Placental epithelial cell (primary cell): ENCODE results near the gene CCDC122. TPM values are rescaled to one million over a fixed set of nuclear protein-coding genes. Genes with fewer than 3 reads are reported as not detected.

Experiments
- small RNA-seq: library from RNA; depleted of rRNA; stranded (forward); fragments of <200 nt; gene quantifications from one replicate; pipeline ENCODE3, GENCODE V24; 2012
- total RNA-seq: library from RNA; depleted of rRNA; stranded (reverse); fragments of >200 nt; gene quantifications from 2 replicates; pipeline ENCODE4 v1.2.3, GENCODE V29; 2012

Gene CCDC122
- total RNA-seq, result 6.4 and 11.4 TPM in 2 replicates

GRCh38 chr13:43878892-43879754 lies at the start of gene CCDC122:
Gene CCDC122 (minus strand): TSS chr13:43879740. CDS start chr13:43869376, 10,364 bp downstream.

GRCh38 chr13:43879755-43880181 lies 228 bp upstream of the CCDC122 start, which contains the start of gene LACC1:
Gene LACC1 (plus strand): TSS chr13:43879904. CDS start chr13:43880986, 1,082 bp downstream.

GRCh38 chr13:43786766-43787517 lies 92.6 kb downstream of the CCDC122 start, which contains the start of gene ENOX1:
Gene ENOX1 (minus strand): TSS chr13:43786972.

Small RNA genes within 50 kb of the gene (small RNA-seq; reads per million reads assigned to genes)
- not detected for gene AL162713.1

Other genes starting within 250 kb of the CCDC122 start
- 1.6 and 4.7 TPM in 2 replicates for gene ENOX1, start 92.8 kb downstream of the CCDC122 start, total RNA-seq
- 11.7 and 13.0 TPM in 2 replicates for gene LACC1, start 164 bp upstream of the CCDC122 start, total RNA-seq